ENCODE results near the gene AP1M1.

The AP1M1 gene

DNA sequence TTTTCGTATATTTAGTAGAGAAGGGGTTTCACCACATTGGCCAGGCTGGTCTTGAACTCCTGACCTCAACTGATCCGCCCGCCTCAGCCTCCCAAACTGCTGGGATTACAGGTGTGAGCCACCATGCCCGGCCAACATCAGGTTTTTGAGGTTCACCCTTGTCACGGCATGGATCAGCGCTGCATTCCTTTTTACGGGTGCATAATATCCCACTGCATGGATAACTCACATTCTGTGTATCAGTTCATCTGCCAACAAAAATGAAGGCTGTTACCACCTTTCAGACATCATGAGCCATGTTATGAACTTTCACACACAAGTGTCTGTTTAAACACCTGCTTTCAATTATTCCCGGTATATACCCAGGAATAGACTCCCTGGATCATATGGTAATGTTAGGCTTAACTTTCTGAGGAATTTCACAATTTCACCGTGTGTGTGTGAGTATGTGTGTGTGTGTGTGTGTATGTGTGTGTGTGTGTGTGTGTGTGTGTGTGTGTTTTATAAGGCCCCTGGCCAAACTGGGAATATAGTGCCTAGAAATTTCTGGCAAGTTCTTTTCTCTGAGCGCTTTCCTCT, 52.2 kb downstream of the AP1M1 start:
- DNase-seq (ENCODE audit: extremely low read depth, low read depth), result peak; percentile 37
- TF ChIP-seq, protein P1, sequence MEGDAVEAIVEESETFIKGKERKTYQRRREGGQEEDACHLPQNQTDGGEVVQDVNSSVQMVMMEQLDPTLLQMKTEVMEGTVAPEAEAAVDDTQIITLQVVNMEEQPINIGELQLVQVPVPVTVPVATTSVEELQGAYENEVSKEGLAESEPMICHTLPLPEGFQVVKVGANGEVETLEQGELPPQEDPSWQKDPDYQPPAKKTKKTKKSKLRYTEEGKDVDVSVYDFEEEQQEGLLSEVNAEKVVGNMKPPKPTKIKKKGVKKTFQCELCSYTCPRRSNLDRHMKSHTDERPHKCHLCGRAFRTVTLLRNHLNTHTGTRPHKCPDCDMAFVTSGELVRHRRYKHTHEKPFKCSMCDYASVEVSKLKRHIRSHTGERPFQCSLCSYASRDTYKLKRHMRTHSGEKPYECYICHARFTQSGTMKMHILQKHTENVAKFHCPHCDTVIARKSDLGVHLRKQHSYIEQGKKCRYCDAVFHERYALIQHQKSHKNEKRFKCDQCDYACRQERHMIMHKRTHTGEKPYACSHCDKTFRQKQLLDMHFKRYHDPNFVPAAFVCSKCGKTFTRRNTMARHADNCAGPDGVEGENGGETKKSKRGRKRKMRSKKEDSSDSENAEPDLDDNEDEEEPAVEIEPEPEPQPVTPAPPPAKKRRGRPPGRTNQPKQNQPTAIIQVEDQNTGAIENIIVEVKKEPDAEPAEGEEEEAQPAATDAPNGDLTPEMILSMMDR (IDR thresholded peaks at IDR 0.05; ENCODE audit: low read depth, low read length), result no peak

DNA sequence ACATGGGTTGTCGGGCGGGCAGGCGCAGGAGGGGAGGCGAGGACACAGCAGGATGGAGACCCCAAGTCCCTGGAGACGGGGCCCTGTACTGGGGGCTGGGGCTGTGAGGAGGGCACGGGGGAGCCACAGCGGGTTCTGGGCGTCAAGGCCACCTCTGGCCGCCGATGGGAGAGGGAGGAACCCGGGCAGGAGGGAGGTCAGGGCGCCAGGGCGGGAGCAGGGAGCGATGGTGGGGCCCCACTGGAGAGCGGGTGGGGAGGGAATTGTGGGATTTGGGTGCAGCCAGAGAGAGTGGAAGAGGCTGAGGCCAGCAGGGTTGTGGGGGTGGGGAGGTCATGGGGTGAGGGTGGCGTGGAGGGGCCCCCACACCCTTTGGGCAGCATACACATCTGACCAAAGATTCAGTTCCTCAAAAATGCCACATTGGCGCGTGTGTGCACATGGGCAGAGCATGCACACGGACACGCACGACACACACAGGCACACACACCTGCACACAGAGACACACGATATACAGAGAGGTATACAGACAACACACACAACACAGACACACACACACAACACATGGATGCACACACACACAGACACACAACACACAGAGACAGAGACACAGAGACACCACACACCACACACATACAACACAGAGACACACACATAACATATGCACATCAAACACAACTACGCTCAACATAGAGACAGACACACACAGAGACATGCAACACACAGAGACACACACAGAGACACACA, 54.9 kb downstream of the AP1M1 start:
- TF ChIP-seq, protein P1 (IDR thresholded peaks at IDR 0.05; ENCODE audit: low read depth, low read length), result no peak
- DNase-seq (ENCODE audit: extremely low read depth, low read depth), result no peak

DNA sequence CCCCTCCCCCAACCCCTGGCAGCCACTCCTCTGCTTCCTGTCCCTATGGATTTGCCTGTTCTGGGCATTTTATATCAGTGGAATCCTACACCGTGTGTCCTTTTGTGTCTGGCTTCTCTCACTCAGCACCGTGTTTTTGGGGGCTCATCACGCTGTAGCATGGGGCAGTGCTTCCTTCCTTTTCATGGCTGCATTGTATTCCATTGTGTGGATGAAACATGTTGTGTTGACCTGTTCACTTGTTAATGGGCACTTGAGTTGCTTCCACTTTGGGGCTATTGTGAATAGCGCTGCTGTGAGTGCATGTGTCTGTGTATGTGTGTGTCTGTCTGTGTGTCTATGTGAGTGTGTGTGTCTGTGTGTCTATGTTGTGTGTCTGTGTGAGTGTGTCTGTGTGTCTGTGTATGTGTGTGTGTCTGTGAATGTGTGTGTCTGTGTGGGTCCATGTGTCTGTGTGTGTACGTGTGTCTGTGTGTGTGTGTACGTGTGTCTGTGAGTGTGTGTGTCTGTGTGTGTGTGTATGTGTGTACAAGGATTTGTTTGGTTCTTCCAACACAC, 57.2 kb downstream of the AP1M1 start:
- DNase-seq (ENCODE audit: extremely low read depth, low read depth), result no peak
- TF ChIP-seq, protein P1 (IDR thresholded peaks at IDR 0.05; ENCODE audit: low read depth, low read length), result no peak

DNA sequence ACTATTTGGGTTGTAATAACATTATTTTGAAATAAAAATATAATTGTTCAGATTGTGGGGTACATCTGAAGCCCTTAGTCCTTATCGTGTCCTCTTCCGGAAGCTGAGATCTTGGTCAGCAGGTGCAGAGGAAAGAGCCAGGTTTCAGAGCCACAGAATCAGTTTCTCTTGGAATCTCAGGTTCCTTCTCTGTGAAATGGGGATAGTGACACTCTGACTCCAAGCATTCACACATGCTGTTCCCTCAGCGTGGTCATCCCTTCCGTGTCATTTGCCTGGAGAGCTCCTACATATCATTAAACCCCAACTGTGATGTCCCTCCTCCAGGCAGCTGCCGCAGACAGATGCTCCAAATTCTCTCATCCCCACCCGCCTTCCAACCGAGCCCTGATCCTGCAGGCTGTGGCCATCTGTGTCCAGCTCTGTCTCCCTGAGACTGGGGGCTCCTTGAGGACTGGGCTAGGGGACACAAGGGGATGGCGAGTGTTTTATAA, 59.8 kb downstream of the AP1M1 start:
- TF ChIP-seq, protein P1 (IDR thresholded peaks at IDR 0.05; ENCODE audit: low read depth, low read length), result no peak

DNA sequence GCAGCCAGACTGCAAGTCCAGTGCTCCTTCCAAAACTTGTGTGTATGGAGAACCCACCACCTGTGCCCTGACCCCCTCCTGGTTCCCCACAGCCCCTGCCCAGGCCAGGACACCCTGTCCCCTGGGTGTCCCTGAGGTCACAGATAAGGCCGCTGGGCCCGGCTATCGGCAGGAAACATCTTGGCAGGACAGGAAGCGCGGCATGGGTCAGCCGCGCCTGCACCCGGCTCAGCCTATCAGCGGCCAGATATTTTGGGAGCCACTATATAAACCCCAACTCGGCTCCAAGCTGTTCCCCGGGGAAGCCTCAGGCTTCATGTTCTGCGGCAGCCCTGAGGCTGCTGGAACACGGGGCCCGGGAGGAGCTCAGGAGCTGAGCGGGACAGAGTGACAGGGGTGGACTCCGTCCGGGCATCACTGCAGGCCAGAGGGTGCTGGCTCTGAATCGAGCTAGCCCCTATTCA, 60.8 kb downstream of the AP1M1 start:
- DNase-seq (ENCODE audit: extremely low read depth, low read depth), result no peak
- TF ChIP-seq, protein P1 (IDR thresholded peaks at IDR 0.05; ENCODE audit: low read depth, low read length), result no peak

More for the DNA sequence above, 59.8 kb downstream of the AP1M1 start:
- DNase-seq (ENCODE audit: extremely low read depth, low read depth), result no peak

DNA sequence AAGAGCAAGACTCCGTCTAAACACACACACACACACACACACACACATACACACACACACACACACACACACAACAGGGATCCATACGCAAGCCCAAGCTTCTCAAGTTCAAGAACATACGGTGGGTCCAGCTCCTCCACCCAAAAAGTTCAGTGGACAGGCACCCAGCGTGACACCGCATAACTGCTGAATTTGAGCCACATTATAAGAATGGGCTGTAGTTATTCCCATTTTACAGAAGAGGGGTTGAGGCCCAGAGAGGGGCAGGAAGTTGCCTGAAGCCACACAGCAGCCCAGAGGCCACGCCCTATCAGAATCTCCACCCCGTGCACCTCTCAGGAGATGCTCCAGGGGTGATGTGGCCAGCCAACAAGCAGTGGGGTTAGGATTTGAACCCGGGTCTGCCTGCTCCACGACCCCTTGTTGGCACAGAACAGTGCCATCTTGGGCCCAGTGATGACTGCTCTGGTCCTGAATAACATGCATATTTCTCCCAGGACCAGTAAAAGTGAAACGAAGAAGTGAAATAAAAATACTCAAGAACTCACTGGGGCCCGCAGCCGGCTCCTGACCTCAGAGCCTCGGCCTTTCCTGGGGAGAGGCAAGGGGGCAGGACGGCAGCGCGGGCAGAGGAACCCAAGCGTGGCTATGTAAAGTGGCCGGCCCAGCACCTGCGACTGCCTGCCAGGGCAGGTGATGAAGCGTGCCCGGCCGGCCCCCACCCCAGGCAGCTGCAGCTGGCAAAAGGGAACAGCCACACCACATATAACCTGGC, 61.9 kb downstream of the AP1M1 start:
- TF ChIP-seq, protein P1 (IDR thresholded peaks at IDR 0.05; ENCODE audit: low read depth, low read length), result no peak

More for the DNA sequence above, 61.9 kb downstream of the AP1M1 start:
- DNase-seq (ENCODE audit: extremely low read depth, low read depth), result no peak
